GM21723 (cell line): ENCODE results near the gene ENDOU.

Source experiments
- ATAC-seq: cut with Tn5 transposase; IDR thresholded peaks from one replicate; pipeline ENCODE4 v1.9.1; 2021; ENCODE audit warnings: mild to moderate bottlenecking, moderate library complexity; ENCODE audit not compliant: unreplicated experiment

The ENDOU gene

DNA sequence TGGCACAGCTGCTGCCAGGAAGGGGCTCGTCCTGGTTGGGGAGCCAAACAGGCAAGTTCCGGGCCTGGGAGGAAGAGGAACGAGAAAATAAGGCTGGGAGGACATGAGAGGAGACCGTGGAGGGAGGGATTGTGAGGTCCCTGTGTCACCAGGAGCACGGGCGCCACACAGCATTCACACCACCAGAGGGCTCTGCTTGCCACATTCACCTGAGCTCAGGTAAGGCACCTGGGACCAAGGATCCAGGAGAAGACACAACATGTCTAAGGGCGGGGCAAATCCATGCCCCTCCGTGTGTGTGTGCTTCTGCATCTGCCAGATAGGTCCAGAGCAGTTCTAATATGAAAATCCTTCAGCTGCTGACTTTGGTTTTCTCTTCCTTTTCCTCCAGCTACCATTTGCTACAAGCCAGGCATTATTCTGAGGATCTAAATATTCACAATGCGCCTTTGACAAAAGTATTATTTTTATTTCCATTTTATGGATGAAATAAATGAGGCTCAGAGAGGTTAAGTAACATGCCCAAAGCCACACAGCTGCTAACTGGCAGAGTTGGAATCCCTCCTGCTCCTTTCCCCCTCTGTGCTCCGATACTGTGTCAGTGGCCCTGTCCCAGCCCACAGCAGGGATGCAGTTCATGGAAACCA, 18.8 kb upstream of the ENDOU start:
- no peak for ATAC-seq

- ATAC-seq: no peak
Measured at GRCh38 chr12:47743311-47743860, 18.1 kb upstream of the ENDOU start.

- no peak for ATAC-seq
Measured at GRCh38 chr12:47742253-47742825, 17.0 kb upstream of the ENDOU start.

DNA sequence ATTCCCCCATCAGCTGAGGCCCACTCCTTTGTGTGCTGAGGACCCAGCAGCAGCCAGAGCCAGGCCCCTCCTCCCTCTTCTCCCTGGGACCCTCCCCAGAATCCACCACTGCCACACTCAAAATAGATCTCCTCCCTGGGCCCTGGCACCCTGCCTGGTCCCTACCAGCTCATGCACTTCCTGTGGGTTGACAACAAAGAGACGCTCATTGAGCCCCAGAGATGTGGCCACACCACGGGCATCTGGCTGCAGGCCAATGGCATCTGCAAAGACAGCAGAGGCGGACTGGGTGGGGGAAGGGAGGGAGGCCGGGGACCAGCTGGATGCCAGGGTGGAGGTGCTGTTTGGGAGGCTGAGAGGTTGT, 16.0 kb upstream of the ENDOU start:
- ATAC-seq: no peak

- peak; percentile 45 for ATAC-seq
Measured at GRCh38 chr12:47740606-47741339, 15.5 kb upstream of the ENDOU start.

- peak; percentile 73 for ATAC-seq
Measured at GRCh38 chr12:47739979-47740378, 14.7 kb upstream of the ENDOU start.

DNA sequence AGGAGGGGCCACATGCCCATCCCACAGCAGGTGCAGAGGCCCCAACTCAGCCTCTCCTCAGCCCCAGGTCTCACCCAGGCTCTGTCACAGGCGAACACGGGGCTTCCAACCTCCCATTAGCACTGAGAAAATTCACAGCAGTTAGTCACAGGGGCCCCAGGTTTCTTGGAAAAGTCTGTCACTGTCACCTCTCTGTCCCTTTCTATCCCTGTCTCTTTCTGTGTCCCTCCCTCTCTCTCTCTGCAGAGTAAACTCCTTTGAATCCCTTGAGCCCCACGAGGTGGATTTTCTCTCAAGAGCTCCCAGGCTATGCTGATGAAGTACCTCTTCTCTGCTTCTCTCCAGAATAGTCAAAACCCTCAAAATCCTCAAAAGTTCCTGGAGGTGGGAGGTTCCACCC, 14.0 kb upstream of the ENDOU start:
- ATAC-seq: no peak

GRCh38 chr12:47737936-47738594, 12.8 kb upstream of the ENDOU start:
- ATAC-seq: no peak

- no peak for ATAC-seq
Measured at GRCh38 chr12:47736877-47737676, 11.8 kb upstream of the ENDOU start.

- ATAC-seq: no peak
Measured at GRCh38 chr12:47736216-47736615, 10.9 kb upstream of the ENDOU start.

DNA sequence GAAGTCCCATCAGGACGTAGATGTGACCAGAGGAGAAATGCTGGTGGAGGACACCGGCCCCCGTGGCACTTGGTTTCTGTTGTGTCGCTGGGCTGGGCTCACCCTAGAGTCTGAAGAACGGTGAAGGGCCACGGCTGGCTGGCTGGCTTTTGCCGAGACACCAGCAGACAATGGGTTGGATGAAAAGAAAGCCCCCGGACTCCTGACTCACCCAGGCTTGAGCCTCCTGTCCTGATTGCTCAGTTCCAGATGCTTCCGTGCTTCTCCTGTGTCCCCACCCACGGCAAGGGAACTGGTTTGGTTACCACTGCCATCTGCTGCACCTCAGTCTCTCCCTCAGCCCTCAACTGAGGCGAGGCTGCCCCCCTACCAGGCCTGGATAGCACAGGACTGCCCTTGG, 10.4 kb upstream of the ENDOU start:
- no peak for ATAC-seq

DNA sequence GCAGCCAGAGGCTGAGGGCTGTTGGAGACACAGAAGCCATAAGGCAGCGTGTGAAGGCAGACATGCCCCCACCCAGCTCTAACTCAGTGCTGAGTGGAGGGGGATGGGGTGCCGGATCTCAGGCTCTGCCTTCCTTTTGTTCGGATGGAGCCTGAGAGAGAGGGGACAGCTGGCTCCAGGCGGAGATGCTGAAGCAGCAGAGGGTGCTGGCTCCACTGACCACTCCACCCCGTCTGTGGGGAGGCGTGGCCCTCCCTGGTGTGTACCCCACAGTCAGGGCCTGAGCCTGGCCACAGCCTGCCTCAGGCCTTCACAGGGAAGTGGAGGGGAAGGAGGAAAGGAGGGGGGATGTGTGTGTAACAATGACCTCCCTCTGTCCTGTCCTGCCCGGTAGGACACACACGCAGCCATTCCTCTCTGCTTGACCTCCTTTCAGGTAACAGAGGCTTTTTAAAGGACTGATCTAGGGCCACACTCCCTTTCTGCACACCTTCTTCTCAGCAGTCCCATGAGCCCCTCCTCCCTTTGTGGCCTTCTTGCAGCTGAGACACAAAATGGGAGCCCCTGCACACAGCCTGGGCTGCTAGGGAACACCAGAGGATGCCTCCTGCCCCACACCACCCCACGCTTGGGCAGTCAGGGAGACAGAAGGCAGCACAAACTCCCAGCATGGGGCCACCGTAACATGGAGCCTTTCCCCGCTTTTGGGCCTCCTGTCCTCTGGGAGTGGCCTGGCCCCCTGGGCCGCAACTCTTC, 9.6 kb upstream of the ENDOU start:
- ATAC-seq: no peak

- ATAC-seq: no peak
Measured at GRCh38 chr12:47733142-47733541, 7.9 kb upstream of the ENDOU start.

DNA sequence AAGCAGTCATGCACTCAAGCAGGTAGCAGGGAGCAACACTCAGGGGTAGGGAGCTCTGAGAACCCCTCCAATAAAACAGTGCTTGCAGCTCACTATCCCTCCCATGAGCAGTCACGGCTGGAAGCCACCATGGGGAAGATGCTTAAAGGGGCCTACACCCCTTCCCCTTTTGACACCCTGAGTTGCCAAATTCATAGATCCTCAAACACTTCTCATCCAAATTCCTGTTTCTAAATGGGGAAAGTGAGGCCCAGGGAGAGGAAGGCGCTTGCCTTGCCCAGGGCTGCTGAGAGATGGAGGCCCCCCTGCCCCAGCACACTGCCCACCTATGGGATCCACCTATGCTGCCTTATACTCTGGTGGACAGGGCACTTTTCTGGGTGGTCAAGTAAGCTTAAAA, 7.2 kb upstream of the ENDOU start:
- no peak for ATAC-seq

DNA sequence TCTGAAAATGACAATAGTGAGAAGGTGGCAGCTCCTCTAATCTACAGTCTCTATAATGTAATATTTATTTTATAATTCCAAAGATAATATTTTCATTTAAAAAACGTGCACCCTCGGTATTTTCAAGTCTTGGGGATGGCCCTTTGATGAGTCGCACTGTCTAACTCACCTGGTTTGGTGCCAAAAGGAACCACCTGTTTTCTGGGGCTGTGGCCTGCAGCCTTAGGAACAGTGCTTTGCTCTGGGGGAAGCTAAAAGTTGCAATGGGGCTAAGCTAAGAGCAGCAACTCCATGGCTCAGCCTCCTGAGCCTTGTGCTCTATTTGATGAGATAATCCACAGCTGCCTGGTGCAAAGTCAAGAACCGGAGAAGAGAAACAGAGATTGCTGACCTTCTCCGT, 6.4 kb upstream of the ENDOU start:
- no peak for ATAC-seq

DNA sequence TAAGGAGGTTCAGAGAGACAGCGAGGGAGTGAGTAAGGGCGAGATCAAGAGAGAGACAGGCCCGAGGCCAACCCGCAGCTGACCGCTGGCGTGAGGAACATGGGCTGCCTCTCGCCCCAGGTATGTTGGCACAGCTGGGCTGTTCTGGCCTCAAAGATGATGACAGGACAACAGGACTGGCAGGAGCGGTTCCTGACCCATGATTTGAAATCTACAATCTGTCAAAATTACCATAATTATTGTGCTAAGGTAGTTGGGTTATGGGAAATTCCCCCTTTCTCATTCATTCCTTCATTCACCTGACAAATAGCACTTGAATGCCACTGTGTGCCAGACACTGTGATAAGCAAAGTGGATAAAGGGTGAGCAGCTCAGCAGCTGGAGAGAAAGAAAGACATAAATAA, 5.1 kb upstream of the ENDOU start:
- no peak for ATAC-seq

DNA sequence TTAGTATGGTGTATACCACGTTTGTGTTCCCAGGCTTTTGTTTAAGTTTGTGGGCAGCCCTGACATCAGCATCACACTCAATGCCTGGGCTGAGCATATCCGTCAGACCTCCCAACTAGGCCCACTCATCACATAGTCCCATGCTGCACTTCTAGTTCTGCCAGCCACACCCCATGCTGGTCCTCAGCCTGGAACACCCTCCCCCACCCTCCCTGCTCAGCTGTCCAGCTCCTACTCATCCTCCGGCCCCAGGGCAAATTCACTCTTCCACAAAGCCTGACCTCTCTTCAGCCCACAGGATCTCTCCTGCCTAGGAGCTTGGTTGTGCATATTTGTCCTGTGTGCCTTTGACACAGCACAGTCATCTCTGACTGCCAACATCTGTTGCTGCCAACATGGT, 3.9 kb upstream of the ENDOU start:
- ATAC-seq: no peak

DNA sequence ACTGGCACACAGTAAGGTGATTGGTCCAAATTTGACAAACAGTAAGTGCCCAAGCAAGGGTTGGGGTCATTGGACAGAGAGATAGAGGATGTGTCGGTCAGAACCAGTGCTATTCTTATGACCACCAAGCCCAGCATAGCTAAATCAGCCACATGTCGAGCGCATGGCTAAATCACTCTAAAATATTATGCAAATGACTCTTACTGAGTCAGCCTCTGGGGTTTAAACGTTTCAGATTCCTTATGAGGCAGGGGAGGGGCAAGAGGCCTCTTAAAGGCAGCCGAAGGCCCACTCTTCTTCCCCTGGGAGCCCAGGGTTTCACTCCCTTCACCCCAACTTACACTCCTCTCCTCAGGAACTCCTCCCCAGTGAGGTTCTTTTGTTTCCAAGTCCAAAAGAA, 603 bp upstream of the ENDOU start:
- peak; percentile 89 for ATAC-seq

DNA sequence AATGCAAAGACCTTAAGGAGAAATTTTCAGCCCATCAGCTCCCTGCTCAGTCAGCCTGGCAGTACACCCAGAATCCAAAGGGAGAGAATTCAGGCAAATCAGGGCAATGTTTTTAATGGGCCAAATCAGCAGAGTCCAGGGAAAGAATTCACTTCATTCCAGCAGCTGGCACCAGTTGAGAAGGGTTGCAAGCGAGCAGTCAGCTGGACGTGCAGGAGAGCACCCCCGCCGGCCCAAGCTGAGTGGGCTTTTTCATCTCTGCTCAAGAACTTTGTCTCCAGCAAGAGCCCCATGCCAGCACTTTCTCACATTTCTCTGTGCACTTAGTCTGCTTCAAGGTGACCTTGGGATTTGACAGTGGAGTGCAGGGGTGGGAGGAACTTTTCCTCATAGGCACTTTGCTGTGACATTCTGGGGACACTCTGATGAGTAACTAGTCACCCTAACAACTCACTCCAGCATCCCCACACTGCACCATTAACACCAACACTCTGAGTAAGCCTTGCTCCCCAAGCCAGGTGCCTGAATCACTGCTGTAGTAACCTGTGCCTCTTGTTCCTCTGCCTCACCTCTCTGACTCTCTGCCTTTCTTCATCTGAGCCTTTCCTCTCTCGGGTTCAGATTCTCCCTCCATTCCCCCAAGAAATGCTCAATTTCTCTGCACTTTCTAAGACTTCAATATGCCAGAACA, 2.2 kb downstream of the ENDOU start:
- no peak for ATAC-seq
